NB4 (cell line): Measurements from ENCODE around the gene BAHCC1.

Source experiments
- POLR2A ChIP-seq: IDR thresholded peaks from 2 replicates; pipeline ENCODE4 v1.6.1; 2011; ENCODE audit warnings: mild to moderate bottlenecking; ENCODE audit not compliant: insufficient read length; ENCODE audit errors: extremely low read depth
- TF ChIP-seq, protein P1 (sequence below): IDR thresholded peaks from one replicate; pipeline ENCODE4 v1.5.1; 2012; ENCODE audit warnings: low read depth, low read length
- TF ChIP-seq, protein P2 (sequence below): IDR thresholded peaks from 2 replicates; pipeline ENCODE4 v1.6.1; 2011; ENCODE audit warnings: low read depth, low read length

- TF ChIP-seq, protein P1, sequence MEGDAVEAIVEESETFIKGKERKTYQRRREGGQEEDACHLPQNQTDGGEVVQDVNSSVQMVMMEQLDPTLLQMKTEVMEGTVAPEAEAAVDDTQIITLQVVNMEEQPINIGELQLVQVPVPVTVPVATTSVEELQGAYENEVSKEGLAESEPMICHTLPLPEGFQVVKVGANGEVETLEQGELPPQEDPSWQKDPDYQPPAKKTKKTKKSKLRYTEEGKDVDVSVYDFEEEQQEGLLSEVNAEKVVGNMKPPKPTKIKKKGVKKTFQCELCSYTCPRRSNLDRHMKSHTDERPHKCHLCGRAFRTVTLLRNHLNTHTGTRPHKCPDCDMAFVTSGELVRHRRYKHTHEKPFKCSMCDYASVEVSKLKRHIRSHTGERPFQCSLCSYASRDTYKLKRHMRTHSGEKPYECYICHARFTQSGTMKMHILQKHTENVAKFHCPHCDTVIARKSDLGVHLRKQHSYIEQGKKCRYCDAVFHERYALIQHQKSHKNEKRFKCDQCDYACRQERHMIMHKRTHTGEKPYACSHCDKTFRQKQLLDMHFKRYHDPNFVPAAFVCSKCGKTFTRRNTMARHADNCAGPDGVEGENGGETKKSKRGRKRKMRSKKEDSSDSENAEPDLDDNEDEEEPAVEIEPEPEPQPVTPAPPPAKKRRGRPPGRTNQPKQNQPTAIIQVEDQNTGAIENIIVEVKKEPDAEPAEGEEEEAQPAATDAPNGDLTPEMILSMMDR: no peak
- TF ChIP-seq, protein P2, sequence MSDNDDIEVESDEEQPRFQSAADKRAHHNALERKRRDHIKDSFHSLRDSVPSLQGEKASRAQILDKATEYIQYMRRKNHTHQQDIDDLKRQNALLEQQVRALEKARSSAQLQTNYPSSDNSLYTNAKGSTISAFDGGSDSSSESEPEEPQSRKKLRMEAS: no peak
- no peak for TF ChIP-seq POLR2A
Observed at GRCh38 chr17:81513753-81514488, 118.7 kb downstream of the BAHCC1 start.
